CD1c-positive myeloid dendritic cell (primary cell): ENCODE measurements around the gene ENOX2.

ENCODE experiments used
- DNase-seq: peaks from one replicate; pipeline ENCODE4 v3.0.0-alpha.2; 2016; ENCODE audit errors: extremely low spot score

The ENOX2 gene

GRCh38 chrX:130884627-130885026 lies 18.4 kb downstream of the ENOX2 start:
- DNase-seq: no peak

- no peak for DNase-seq
Measured at GRCh38 chrX:130879869-130880268, 23.1 kb downstream of the ENOX2 start.

GRCh38 chrX:130878350-130879341 lies 24.4 kb downstream of the ENOX2 start:
- no peak for DNase-seq

- DNase-seq: no peak
Measured at GRCh38 chrX:130877892-130878341, 25.1 kb downstream of the ENOX2 start.

- no peak for DNase-seq
Measured at GRCh38 chrX:130876226-130876625, 26.8 kb downstream of the ENOX2 start.

- no peak for DNase-seq
Measured at GRCh38 chrX:130874751-130875150, 28.3 kb downstream of the ENOX2 start.

- DNase-seq: no peak
Measured at GRCh38 chrX:130869239-130869638, 33.8 kb downstream of the ENOX2 start.

GRCh38 chrX:130861462-130861861 lies 41.5 kb downstream of the ENOX2 start:
- DNase-seq: no peak

GRCh38 chrX:130857207-130857606 lies 45.8 kb downstream of the ENOX2 start:
- no peak for DNase-seq

GRCh38 chrX:130851569-130851968 lies 51.4 kb downstream of the ENOX2 start:
- no peak for DNase-seq

- no peak for DNase-seq
Measured at GRCh38 chrX:130848763-130849162, 54.2 kb downstream of the ENOX2 start.

GRCh38 chrX:130846746-130847145 lies 56.3 kb downstream of the ENOX2 start:
- peak; percentile 3 for DNase-seq

GRCh38 chrX:130841776-130842175 lies 61.2 kb downstream of the ENOX2 start:
- no peak for DNase-seq

GRCh38 chrX:130840345-130840744 lies 62.7 kb downstream of the ENOX2 start:
- no peak for DNase-seq

- no peak for DNase-seq
Measured at GRCh38 chrX:130836447-130836846, 66.6 kb downstream of the ENOX2 start.

- DNase-seq: no peak
Measured at GRCh38 chrX:130834830-130835229, 68.2 kb downstream of the ENOX2 start.

GRCh38 chrX:130834149-130834548 lies 68.9 kb downstream of the ENOX2 start:
- DNase-seq: peak; percentile 3

GRCh38 chrX:130831347-130831722 lies 71.7 kb downstream of the ENOX2 start:
- no peak for DNase-seq

GRCh38 chrX:130830599-130831346 lies 72.2 kb downstream of the ENOX2 start:
- DNase-seq: no peak

- no peak for DNase-seq
Measured at GRCh38 chrX:130829526-130830515, 73.2 kb downstream of the ENOX2 start.

GRCh38 chrX:130828641-130829040 lies 74.4 kb downstream of the ENOX2 start:
- no peak for DNase-seq
